ENCODE measurements around the gene FAM222A.

- TF ChIP-seq, protein P1, sequence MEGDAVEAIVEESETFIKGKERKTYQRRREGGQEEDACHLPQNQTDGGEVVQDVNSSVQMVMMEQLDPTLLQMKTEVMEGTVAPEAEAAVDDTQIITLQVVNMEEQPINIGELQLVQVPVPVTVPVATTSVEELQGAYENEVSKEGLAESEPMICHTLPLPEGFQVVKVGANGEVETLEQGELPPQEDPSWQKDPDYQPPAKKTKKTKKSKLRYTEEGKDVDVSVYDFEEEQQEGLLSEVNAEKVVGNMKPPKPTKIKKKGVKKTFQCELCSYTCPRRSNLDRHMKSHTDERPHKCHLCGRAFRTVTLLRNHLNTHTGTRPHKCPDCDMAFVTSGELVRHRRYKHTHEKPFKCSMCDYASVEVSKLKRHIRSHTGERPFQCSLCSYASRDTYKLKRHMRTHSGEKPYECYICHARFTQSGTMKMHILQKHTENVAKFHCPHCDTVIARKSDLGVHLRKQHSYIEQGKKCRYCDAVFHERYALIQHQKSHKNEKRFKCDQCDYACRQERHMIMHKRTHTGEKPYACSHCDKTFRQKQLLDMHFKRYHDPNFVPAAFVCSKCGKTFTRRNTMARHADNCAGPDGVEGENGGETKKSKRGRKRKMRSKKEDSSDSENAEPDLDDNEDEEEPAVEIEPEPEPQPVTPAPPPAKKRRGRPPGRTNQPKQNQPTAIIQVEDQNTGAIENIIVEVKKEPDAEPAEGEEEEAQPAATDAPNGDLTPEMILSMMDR (conservative IDR thresholded peaks at IDR 0.05; ENCODE audit: low read depth, low read length), result no peak
- no peak for TF ChIP-seq POLR2A (IDR thresholded peaks at IDR 0.05; ENCODE audit: low read depth, low read length)
- TF ChIP-seq RCOR1 (IDR thresholded peaks at IDR 0.05; ENCODE audit: insufficient replicate concordance, low read length), result no peak
- TF ChIP-seq CHD1 (IDR thresholded peaks at IDR 0.05; ENCODE audit: low read depth, low read length), result no peak
- TF ChIP-seq ELK1 (IDR thresholded peaks at IDR 0.05; ENCODE audit: borderline replicate concordance, low read depth, low read length), result no peak
- TF ChIP-seq, protein P2, sequence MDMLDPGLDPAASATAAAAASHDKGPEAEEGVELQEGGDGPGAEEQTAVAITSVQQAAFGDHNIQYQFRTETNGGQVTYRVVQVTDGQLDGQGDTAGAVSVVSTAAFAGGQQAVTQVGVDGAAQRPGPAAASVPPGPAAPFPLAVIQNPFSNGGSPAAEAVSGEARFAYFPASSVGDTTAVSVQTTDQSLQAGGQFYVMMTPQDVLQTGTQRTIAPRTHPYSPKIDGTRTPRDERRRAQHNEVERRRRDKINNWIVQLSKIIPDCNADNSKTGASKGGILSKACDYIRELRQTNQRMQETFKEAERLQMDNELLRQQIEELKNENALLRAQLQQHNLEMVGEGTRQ (IDR thresholded peaks at IDR 0.05; ENCODE audit: low read depth, low read length), result no peak
- no peak for TF ChIP-seq MAFK (IDR thresholded peaks at IDR 0.05; ENCODE audit: low read depth, low read length)
- no peak for TF ChIP-seq CEBPB (IDR thresholded peaks at IDR 0.05; ENCODE audit: low read depth, low read length)
- no peak for TF ChIP-seq MAZ (IDR thresholded peaks at IDR 0.05; ENCODE audit: borderline replicate concordance, low read depth, low read length)
- TF ChIP-seq SMC3 (IDR thresholded peaks at IDR 0.05; ENCODE audit: low read depth, low read length), result no peak
- no peak for TF ChIP-seq RFX5 (IDR thresholded peaks at IDR 0.05; ENCODE audit: low read depth, low read length)
These were observed 4.8 kb downstream of the FAM222A start for GRCh38 chr12:109718390-109718789.
